B cell (primary cell): ENCODE results near the gene ZNF407. TPM values are rescaled to one million over a fixed set of nuclear protein-coding genes. Genes with fewer than 3 reads are reported as not detected.

Source experiments
- ATAC-seq: fragments of 200-7000 bp; cut with Tn5 transposase; one replicate; pipeline ENCODE4 v1.10.0; 2021; ENCODE audit warnings: low read depth, mild to moderate bottlenecking, moderate number of reproducible peaks, moderate library complexity
- CTCF ChIA-PET: fragments of 350-600 bp; sonication (Branson Sonifier 250); formaldehyde crosslinking; loops from one replicate; lab custom pipeline; 2021; ENCODE audit warnings: antibody characterized with exemption, inconsistent platforms; lab: Charles Lee
- POLR2A ChIA-PET: fragments of 350-600 bp; sonication (Branson Sonifier 250); formaldehyde crosslinking; loops from one replicate; lab custom pipeline; 2021; ENCODE audit warnings: antibody characterized with exemption; lab: Charles Lee
- DNase-seq: peaks from one replicate; pipeline ENCODE4 v3.0.0; 2013
- H2AFZ ChIP-seq: 2 replicates; pipeline ENCODE4 v1.6.1; 2012; ENCODE audit warnings: mild to moderate bottlenecking, low read depth, low read length; ENCODE audit not compliant: insufficient read depth, poor library complexity, severe bottlenecking
- H3K27ac ChIP-seq, 2 donors: 1 replicate in 1 of 2; 2 replicates in 1 of 2; pipeline ENCODE4 v1.5.1; 2012 to 2013; ENCODE audit warnings: low read length in 2 of 2, mild to moderate bottlenecking in 2 of 2, moderate library complexity in 1 of 2
- H3K27me3 ChIP-seq, 4 experiments: fragments of 200-600 bp in 1 of 4; sonication (generic) in 1 of 4; replicated peaks in 1 of 4; 1 replicate in 2 of 4; 2 replicates in 2 of 4; pipeline versions ENCODE4 v1.6.1 to v1.7.0; 2013 to 2016; ENCODE audit warnings: low read length in 3 of 4, mild to moderate bottlenecking in 2 of 4, mixed read lengths in 1 of 4, moderate library complexity in 1 of 4; ENCODE audit not compliant: insufficient read depth in 4 of 4, control insufficient read depth in 3 of 4; ENCODE audit errors: control extremely low read depth in 1 of 4
- H3K36me3 ChIP-seq, 2 experiments: replicated peaks in 1 of 2; 1 replicate in 1 of 2; 2 replicates in 1 of 2; pipeline versions ENCODE4 v1.6.1 to v1.7.1; 2013; ENCODE audit warnings: low read length in 1 of 2; ENCODE audit not compliant: insufficient read depth in 2 of 2, control insufficient read depth in 1 of 2; ENCODE audit errors: control extremely low read depth in 1 of 2, extremely low read depth in 1 of 2
- H3K4me1 ChIP-seq, 2 donors: fragments of 200-600 bp in 1 of 2; sonication (generic) in 1 of 2; 1 replicate in 1 of 2; 2 replicates in 1 of 2; pipeline versions ENCODE4 v1.5.1 to v1.6.1; 2013 to 2017; ENCODE audit warnings: low read length in 2 of 2; ENCODE audit not compliant: control insufficient read depth in 2 of 2, insufficient read depth in 2 of 2
- H3K4me2 ChIP-seq: replicated peaks from 2 replicates; pipeline ENCODE3; 2012; ENCODE audit warnings: mild to moderate bottlenecking, low read depth, low read length; ENCODE audit not compliant: poor library complexity, severe bottlenecking
- H3K4me3 ChIP-seq, 5 experiments: fragments of 200-600 bp in 1 of 5; sonication (generic) in 1 of 5; 1 replicate in 3 of 5; 2 replicates in 2 of 5; pipeline versions ENCODE4 v1.5.1 to v1.7.0; 2011 to 2016; ENCODE audit warnings: low read length in 4 of 5, mild to moderate bottlenecking in 4 of 5, low read depth in 2 of 5, control low read depth in 1 of 5, moderate library complexity in 1 of 5; ENCODE audit not compliant: insufficient read depth in 1 of 5; ENCODE audit errors: control extremely low read depth in 1 of 5, extremely low read depth in 1 of 5
- H3K79me2 ChIP-seq: fragments of 200-600 bp; sonication (generic); one replicate; pipeline ENCODE4 v1.6.0; 2016; ENCODE audit warnings: low read length; ENCODE audit not compliant: control insufficient read depth, insufficient read depth
- H3K9ac ChIP-seq: fragments of 200-600 bp; sonication (generic); 2 replicates; pipeline ENCODE4 v1.6.1; 2017; ENCODE audit warnings: mild to moderate bottlenecking, low read length, moderate library complexity
- H3K9me3 ChIP-seq, 3 donors: one replicate each; pipeline versions ENCODE4 v1.6.1 to v1.7.1; 2013; ENCODE audit warnings: low read length in 2 of 3; ENCODE audit not compliant: control insufficient read depth in 2 of 3, insufficient read depth in 1 of 3; ENCODE audit errors: control extremely low read depth in 1 of 3
- H4K20me1 ChIP-seq: 2 replicates; pipeline ENCODE4 v1.6.0; 2012; ENCODE audit warnings: mild to moderate bottlenecking, low read length; ENCODE audit not compliant: insufficient read depth, control insufficient read depth, poor library complexity, severe bottlenecking
- H3K27ac Mint-ChIP-seq: one replicate; pipeline ENCODE4 v1.8.0; 2021; ENCODE audit warnings: mixed read lengths
- H3K27me3 Mint-ChIP-seq: one replicate; pipeline ENCODE4 v1.8.0; 2021; ENCODE audit warnings: mixed read lengths
- H3K4me1 Mint-ChIP-seq: one replicate; pipeline ENCODE4 v1.8.0; 2021; ENCODE audit warnings: mixed read lengths
- H3K4me3 Mint-ChIP-seq: one replicate; pipeline ENCODE4 v1.8.0; 2021; ENCODE audit warnings: mixed read lengths
- H3K9me3 Mint-ChIP-seq: one replicate; pipeline ENCODE4 v1.8.0; 2022; ENCODE audit warnings: mixed read lengths; ENCODE audit not compliant: insufficient read depth
- CTCF ChIP-seq: fragments of 200-600 bp; IDR thresholded peaks from one replicate; pipeline ENCODE4 v1.8.0; 2022; ENCODE audit warnings: antibody characterized with exemption, mild to moderate bottlenecking
- EZH2 ChIP-seq: IDR thresholded peaks from 2 replicates; pipeline ENCODE4 v1.6.1; 2012; ENCODE audit warnings: borderline replicate concordance, low read depth, mild to moderate bottlenecking, moderate library complexity, low read length; ENCODE audit not compliant: insufficient read depth, poor library complexity, severe bottlenecking
- WGBS: methylation state at CpG from one replicate; pipeline ENCODE4 v1.1.5; 2013; ENCODE audit warnings: missing lambda C conversion rate; ENCODE audit not compliant: insufficient coverage; 5-methylcytosine and 5-hydroxymethylcytosine counted together
- intact Hi-C: fragments of 100-400 bp; cut with micrococcal nuclease; formaldehyde crosslinking; loops from one replicate; pipeline ENCODE4 v1.10.0; 2022
- polyA plus RNA-seq: library from polyadenylated mRNA; depleted of rRNA; stranded (reverse); fragments of >200 nt; gene quantifications from 2 replicates; pipeline ENCODE4 v1.2.3, GENCODE V29; 2012
- total RNA-seq, 2 donors: library from RNA; stranded (reverse); fragments of 120-200 nt in 1 of 2; gene quantifications; 1 replicate in 1 of 2; 2 replicates in 1 of 2; pipeline versions ENCODE4 v1.2.3 to v1.2.4, GENCODE V29; 2013 to 2022

ZNF407 gene
- total and polyA plus RNA-seq, 2 donors (not counting 1 experiment from before 2014, with no cell fraction given) = 4.5 to 37.1 TPM

- no peak overlapping the region for H2AFZ ChIP-seq
- 100% methylated on average over 3 of the region's 5 CpGs for WGBS
- H3K27me3 ChIP-seq = no peaks in the 10 kb centered on the region
- DNase-seq (no peak), ATAC-seq (no peak)
- H3K27me3 Mint-ChIP-seq = no peaks in the 10 kb centered on the region
- no peak overlapping the region for H3K27ac ChIP-seq
- no peak overlapping the region for H3K9ac ChIP-seq
- ChIA-PET POLR2A (no interaction called here), CTCF (no interaction called here)
- no peaks in the 10 kb centered on the region for H4K20me1 ChIP-seq
- TF ChIP-seq CTCF = no peak
- TF ChIP-seq EZH2 = no peak
- H3K36me3 ChIP-seq = no peaks in the 10 kb centered on the region
- no peaks in the 10 kb centered on the region for H3K79me2 ChIP-seq
- H3K4me1 ChIP-seq = no peaks in the 10 kb centered on the region
- intact Hi-C loops = no loop called here
- no peak overlapping the region for H3K4me2 ChIP-seq
- no peak overlapping the region for H3K4me3 Mint-ChIP-seq
- no peaks in the 10 kb centered on the region for H3K9me3 ChIP-seq
- no peak overlapping the region for H3K4me3 ChIP-seq
- no peaks in the 10 kb centered on the region for H3K9me3 Mint-ChIP-seq
- no peaks in the 10 kb centered on the region for H3K4me1 Mint-ChIP-seq
- no peak overlapping the region for H3K27ac Mint-ChIP-seq
These were observed 377.3 kb downstream of the ZNF407 start for GRCh38 chr18:74975001-74975400.

- Histone ChIP-seq H3K79me2 (no peaks in the 10 kb centered on the region), H3K36me3 (peaks cover 0 to 3% of the 10 kb centered on the region in 2 experiments), H3K9ac (no peak overlapping the region), H3K4me3 (no peak overlapping the region), H3K9me3 (no peaks in the 10 kb centered on the region), H3K27me3 (no peaks in the 10 kb centered on the region), H3K27ac (no peak overlapping the region), H3K4me1 (no peaks in the 10 kb centered on the region), H3K4me2 (no peak overlapping the region), H2AFZ (no peak overlapping the region), H4K20me1 (no peaks in the 10 kb centered on the region)
- ChIA-PET CTCF (no interaction called here), POLR2A (no interaction called here)
- DNase-seq (no peak), ATAC-seq (no peak)
- Mint-ChIP-seq H3K27ac (no peak overlapping the region), H3K4me3 (no peak overlapping the region), H3K4me1 (no peaks in the 10 kb centered on the region), H3K27me3 (no peaks in the 10 kb centered on the region), H3K9me3 (no peaks in the 10 kb centered on the region)
- WGBS = 98% methylated on average over 7 of the region's 11 CpGs
- intact Hi-C loops = no loop called here
- no peak for TF ChIP-seq EZH2
- no peak for TF ChIP-seq CTCF
These were observed 378.8 kb downstream of the ZNF407 start for GRCh38 chr18:74976331-74976909.
